HG02759 (cell line): Measurements from ENCODE around the gene ZC3H18.
"Not testable (repeated sequence)": the region's sequence is repeated elsewhere in the genome, so short reads cannot be mapped to it uniquely, and the experiment has no call there.

Experiments
- ATAC-seq: cut with Tn5 transposase; IDR thresholded peaks from one replicate; pipeline ENCODE4 v1.9.1; 2021; ENCODE audit warnings: mild to moderate bottlenecking, moderate library complexity; ENCODE audit not compliant: unreplicated experiment

The ZC3H18 gene

DNA sequence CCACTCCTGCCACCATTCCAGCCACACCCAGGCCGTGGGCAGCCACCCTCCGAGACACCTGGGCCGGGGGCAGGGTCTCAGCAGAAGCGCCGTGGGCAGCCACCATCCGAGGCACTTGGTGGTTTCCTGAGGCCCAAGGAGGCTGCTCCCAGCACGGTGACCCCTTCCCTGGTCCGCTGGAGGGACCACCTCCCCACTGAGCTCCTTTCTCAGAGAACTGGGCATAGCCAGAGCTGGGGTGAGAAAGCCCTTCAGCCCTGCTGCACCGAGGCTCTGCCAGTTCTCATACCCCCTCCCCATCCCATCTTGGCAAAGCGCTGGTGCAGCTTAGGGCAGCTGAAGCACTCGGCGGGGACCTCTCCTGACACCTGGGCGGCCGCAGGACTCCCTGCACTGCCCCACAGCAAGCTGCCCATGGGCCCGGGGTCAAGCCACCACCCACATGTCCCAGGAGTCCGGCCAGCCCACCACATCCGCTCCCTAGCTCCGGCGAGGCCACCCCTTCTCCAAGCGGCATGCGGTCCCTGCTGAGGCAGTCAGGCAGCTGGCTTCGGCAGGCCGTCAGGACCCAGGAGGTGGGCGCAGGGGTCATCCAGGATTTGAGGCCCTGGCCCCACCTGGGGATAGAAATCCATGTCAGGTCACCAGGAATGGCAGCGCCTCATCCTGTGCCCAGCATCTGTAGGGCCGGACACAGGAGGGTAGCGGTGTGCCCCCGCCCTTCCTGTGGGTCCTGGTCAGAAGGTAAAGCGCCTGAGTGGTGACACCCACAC is 82.0 kb downstream of the ZC3H18 start:
- no peak for ATAC-seq

DNA sequence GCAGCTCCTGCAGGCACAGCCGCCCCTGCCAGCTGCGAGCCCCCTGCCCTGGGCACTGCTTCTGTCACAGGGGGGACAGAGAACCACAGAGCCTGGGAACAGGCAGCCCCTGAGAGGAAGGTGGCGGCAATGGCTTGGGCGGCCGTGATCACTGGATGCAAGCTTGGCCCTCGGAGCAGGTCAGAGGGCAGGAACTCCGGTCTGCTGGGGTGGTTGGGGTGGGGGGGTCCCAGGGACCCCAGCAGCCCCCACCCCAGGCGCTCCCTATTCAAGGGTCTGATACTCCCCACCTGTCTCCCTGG is 82.5 kb downstream of the ZC3H18 start:
- no peak for ATAC-seq

DNA sequence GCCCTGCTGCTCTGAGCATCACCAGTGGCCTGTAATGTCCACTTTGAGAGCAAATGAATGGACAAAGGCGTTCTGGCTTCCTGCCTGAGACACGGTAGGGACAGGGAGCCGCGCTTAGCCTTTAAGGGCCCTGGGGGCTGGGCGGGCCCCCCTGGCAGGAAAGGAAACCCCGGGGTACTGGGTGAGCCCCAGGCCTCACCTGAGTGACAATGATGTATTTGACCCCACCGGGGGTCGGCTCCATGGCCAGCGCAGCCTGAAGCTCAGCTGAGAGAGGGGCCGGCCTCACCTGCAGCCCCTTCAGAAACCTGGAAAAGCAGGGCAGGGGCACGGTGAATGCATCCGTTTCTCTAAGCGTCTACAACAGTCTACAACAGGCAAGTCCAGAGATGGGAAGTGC is 82.9 kb downstream of the ZC3H18 start:
- no peak for ATAC-seq

DNA sequence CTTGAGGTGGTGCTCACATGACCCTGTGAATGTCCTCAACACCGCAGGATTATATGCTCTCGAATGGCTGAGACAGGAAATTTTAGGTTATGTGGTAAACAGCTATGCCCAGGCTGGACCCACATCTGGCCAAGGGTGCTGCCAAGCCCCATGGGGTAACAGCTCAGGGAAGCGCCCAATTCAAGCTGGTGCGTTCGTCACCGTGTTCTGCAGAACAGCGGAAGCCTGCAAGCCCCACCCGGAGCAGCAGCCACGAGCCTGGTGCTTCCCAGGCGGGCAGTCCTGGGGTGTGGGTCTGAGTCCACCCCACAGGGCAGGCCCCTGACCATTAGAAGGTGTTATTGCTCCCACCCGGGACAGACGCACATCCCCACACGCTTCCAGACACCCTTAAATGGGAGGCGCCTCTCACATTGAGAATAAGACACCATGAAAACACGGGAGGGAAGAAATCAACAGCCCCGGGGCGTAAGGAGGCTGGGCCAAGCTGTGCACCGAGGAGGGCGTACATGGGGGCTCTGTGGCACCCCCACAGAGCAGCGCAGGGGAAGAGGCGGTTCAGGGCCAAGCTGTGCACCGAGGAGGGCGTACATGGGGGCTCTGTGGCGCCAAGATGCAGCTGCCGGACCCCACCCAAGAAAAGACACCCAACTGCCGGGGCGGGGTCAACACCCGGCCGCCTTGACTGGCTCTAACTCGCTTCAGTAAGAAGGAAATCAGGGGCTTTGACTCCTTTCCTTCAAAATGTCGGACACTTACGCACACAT is 83.6 kb downstream of the ZC3H18 start:
- no peak for ATAC-seq

DNA sequence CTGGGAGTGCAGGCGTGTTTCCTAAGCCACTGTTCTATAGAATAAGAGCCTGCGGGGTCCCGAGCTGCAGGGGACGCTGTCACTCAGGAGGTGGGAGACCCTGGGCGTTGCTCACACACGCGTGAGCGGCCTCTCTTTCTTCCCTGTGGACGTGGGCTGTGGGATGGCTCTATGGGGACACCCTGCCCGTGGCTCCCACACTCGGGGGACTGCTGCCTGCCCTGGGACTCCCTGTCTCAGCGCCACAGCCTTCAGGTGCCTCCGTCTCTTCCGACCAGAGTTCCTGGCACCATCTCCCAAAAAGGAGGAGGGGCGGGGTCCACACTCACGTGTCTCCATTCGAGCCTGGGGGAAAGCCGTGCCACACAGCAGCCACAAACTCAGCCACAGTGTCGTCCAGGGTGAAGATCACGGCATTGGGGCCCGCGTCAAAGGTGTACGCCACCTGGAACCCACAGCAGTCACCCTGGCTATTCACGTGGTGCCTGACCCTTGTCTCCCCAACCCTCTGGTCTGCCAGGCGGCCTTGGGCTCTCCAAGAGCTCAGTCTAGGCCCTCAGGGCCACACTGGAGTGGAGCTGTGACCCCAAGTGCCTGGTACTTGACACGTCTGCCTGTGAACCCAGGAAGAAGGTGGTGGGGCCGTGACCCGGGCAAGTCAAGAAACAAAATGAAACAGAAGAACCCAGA is 84.3 kb downstream of the ZC3H18 start:
- no peak for ATAC-seq

DNA sequence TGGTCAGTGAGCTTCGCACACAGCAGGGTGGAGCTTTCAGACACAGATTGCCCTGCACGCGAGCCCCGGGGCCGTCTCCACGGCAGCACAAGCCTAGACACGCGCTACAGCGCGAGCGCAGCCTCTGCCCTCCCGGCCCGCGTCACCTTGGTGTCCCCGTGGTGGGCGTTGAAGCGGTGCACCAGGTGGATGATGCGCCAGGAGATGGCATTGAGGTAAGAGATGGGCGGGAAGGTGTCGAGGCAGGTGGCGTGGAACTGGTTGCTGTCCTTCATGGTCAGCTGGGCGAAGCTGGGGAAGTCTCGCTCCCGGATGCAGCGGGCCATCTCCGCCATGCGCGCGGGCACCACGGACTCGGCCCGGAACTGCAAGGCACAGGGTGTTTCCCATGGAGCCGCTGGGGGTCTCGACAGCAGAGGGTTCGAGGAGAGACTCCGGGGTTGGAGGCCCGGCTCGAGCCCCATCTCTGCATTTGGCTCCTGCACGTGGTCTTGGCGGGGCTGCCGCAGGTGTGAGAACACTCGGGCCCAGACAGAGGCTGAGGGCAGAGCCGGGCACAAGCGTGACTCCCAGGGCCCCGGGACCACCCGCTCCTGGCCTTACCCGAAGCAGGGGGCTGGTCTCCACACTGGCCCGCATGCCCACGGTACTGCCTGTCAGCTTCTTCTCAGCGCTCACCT is 85.0 kb downstream of the ZC3H18 start:
- no peak for ATAC-seq

DNA sequence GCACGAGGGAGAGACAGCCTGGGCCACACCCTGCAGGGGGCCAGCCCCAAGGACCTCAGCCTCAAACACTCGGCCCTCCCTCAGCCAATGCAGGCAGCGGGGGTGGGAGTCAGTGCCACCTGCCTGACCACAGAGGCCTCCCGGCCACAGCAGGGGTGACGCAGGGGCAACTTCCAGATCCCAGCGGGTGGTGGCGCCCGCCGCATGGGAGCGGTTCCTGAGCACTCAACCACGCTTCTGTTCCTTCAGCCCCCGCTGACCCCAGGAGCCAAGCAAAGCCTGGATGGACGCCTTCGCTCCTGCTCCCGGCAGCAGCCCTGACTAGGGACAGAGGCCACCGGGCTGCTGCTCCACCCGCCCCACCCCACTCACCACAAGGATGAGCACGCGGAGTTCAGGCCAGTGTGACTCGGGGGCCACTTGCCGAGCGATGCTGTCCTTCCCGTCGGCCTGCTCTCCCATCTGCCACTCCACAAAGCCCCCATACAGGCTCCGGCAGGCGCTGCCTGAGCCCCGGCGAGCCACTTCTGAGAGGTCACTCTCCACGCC is 85.6 kb downstream of the ZC3H18 start:
- no peak for ATAC-seq

DNA sequence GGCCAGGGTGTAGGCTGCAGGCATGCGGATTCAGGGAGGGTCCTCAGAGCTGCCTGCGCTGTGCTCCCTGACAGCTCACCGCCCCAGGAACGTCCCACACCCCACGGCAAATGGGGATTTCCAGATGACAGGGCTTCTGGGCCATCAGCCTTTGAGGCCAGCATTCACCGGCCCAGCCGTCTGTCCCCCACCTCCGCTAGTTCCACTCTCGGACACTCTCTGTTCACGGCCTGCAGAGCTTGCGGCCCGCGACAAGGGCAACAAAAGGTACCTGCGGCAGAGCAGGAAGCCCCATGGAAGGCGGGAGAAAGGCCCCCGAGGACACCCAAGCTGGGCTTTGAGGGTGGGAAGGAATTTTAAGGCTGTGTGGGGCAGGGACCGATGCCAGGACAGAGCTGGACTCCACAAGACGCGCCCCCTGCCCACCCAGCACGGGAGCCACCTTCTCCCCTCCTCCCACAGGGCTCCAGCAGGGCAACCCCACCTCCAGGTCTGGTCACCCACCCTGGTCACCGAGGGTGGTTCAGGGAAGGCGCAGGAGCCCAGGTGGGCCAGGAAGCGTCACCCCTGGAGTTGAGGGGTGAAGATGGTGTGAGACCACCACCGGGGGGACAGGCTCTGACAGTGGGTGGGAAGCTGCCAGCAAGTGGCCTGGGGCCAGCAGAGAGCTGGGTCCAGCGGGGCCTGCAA is 86.2 kb downstream of the ZC3H18 start:
- ATAC-seq: no peak

DNA sequence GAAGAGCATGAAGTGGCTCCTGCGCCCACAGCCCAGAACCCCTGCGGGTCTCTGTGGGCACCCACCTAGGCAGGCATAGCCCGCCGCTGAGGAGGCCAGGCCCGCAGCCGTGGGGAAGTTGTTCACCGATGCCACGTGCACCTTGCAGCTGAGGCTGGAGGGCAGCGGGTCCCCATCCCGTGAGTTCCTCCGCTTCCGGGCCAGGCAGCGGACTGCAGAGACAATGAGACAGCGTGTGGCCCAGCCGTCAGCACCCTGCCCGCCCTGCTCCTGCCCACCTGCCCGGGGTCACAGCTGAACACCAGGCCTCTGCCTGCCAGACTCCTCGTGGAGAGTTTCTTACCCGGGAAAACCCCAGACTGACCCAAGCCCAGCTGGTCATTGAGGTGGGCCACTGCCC is 87.2 kb downstream of the ZC3H18 start:
- ATAC-seq: no peak

DNA sequence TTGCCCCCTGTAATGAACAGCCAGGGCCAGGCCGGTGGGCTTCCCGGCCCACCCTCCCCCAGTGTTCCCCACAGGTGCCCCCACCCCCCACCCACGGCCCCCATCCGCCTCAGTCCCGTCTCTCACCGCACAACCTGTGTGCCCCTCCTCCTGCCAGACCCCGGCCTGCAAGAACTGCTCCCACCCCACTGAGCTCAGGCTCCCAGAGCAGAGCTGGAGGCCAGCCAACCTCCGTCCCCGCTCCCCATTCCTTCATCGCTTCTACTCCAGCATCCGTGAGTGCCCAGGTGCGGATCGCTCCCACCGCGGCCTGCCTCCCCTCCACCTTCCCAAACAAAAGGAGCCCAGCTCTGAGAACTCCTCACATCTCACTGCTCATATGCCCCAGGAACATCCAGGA is 88.5 kb downstream of the ZC3H18 start:
- ATAC-seq: no peak

DNA sequence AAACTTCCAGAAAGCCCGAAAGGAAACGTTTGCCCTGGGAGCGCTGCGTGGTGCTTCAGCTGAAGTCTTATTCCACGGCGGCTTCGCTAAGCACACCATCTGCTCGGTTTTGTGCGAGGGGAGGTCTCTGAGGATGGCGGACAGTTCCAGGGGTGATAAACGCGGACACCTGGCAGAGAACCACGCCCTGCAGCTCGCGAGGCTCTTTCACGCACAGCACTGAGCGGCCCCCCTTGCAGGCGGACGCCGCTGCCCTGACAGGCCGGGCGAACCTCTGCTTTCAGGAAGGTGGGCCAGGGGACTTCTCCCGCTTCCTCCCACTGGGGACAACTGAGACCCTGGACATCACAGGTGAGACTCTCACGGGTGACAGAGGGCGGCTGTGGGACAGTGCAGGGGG is 89.0 kb downstream of the ZC3H18 start:
- no peak for ATAC-seq

DNA sequence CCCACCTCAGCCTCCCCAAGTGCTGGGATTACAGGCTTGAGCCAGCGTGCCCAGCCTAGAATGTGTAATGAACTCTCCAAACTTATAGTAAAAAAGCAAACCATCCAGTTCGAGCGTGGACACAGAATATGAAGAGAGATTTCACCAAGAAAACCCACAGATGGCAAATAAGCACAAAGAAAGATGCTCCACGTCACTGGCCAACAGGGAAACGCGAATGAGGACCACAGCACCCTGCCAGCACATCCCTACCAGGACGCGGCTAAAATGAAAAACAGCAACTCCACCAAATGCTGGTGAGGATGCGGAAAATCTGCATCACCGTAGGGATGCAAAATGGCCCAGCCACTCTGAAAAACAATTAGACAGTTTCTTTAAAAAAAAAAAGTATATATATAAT is 91.3 kb downstream of the ZC3H18 start:
- no peak for ATAC-seq

DNA sequence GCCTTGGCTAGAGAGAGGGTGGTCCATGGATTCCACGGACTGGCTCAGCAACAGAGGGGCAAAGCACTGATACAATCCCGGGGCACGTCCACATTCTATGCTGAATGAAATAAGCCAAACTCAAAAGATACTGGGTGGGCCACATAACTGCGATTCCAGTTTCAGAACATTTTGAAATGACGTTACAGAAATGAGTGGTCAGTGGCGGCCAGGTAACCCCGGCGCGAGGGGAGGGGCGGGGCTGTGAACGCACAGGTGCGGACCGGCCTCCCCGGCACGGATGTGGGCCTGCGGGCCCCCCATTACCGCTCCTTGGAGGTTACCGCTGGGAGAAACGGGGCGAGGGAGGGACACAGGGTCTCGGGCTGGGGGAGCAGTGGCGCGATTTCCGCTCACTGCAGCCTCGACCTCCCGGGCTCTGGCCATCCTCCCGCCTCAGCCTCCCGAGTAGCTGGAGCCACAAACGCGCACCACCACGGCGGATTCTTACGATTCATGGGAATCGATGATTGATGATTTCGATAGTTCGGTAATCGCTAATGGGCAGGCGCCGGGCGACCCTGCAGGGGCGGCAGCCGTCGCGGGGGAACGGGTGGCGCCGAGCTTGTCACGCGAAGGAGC is 92.1 kb downstream of the ZC3H18 start:
- peak; percentile 4 for ATAC-seq

DNA sequence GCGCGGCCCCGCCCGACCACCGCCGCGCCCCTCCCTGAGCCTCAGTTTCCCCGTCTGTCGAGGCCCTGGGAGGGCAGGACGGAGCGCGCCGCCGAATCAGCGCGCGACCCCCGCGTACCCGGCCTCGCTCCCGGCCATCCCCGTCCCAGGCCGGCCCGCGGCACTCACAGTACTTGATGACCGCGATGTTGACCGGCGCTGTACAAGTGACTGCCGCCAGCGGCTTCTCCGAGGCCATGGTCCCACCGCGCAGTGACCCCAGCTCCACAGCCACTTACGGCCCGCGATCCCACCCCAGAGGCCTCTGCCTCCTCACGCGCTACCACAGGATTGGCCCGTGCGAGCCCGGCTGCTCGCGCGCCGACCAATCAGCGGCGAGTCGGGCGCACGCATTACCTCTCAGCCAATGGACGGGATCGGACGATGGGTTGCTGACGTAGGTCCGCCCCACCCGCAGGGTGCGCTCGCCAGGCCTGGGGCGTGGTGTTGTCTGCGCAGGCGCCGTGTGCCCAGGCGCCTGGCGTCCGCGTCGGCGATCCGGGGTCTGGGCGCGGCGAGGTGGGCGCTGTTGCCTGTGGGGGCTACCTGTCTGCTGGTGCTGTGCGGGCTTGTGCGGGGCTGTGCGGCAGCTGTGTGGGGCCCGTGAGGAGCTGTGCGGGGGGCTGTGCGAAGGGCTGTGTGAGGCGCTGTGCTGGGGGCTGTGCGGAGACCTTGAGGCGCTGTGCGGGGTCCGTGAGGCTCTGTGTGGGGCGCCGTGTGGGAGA is 92.8 kb downstream of the ZC3H18 start, which contains the start of gene MVD:
MVD (minus strand) TSS at position 249 of the 764 bp plus-strand sequence; CDS start at position 238, 11 bp downstream.
- peak; percentile 95 for ATAC-seq

DNA sequence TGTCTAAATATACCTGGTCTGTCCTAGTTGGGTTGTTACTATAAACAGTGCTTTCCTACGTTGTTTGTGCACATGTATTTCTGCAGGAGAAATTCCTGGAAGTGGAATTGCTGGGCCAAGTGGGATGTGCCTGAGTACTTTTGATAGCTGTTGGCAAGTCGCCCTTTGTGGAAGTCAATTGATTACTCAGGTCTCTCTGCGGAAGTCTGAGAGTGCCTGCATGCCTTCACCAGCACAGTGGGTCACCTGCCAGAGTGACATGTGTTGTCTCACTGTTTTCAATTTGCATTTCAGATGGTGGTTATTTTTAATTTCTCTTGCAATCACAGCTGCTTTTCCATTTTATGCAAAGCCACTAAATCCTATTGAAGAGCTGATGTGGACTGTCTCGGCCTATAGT is 94.9 kb downstream of the ZC3H18 start:
- no peak for ATAC-seq

DNA sequence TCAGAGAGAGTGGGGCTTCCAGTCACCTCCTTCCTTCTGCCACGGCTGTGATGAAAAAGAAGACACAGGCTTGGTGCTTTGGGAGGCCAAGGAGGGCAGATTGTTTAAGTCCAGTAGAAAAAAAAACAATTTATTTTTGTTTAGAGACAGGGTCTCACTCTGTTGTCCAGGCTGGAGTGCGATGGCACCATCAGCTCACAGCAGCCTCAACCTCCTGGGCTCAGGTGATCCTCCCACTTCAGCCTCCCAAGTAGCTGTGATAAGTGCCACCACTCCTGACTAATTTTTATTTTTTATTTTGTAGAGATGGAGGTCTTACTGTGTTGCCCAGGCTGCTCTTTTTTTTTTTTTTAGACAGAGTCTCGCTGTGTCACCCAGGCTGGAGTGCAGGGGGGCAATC is 95.4 kb downstream of the ZC3H18 start:
- ATAC-seq: no peak

DNA sequence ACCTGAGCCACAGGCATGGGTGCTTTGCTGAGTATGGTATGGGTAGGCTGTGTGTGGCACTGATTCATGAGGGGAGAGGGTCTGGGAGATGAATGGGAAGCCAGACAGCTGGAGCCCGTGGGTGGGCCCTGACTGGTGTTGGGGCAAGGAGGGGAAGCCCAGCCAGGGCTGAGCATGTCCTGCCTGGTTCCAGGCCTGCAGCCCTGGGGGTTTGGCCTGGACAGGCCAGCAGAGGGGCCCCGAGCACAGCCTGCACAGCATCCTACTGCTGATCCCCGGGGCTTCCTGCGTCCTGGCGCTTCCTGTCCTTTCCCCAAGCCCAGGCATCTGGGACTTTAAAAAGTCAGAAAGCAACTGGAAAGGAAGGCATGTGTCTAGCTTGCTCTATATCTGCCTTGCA is 97.3 kb downstream of the ZC3H18 start:
- ATAC-seq: no peak

DNA sequence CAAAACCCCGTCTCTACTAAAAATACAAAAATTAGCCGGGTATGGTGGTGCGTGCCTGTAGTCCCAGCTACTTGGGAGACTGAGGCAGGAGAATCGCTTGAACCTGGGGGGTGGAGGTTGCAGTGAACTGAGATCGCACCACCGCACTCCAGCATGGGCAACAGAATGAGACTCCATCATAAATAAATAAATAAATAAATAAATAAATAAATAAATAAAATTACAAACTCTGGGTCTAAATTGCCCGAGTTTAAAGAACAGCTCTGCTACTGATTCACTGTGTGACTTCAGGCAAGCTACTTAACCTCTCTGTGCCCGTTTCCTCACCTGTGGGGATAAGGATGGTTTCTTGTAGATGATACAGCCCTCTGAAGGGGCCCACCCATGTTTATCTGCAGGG is 99.3 kb downstream of the ZC3H18 start:
- ATAC-seq: not testable (repeated sequence)

DNA sequence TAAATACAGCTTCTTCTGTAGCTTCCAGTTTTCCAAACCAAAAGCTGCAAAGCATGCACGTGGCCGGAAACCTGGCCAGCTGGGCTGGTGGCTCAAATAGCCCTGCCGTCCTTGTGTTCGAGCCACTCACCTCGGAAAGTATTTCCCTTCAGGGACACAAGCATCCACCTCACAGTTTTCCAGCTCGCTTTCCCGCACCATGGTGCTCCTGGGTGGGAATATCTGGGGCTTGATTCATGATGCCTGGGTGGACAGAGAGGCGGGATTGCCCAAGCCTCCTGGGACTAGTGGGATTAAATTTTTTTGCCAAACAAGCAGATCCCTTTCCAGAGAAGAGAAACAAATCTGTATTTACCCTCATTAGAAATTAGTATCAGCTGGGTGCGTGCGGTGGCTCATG is 99.8 kb downstream of the ZC3H18 start:
- no peak for ATAC-seq
